ENCODE measurements around the gene SERPINA9. TPM values are rescaled to one million over a fixed set of nuclear protein-coding genes. Genes with fewer than 3 reads are reported as not detected.
"Not testable (repeated sequence)": the region's sequence is repeated elsewhere in the genome, so short reads cannot be mapped to it uniquely, and the experiment has no call there.

Gene SERPINA9, protein sequence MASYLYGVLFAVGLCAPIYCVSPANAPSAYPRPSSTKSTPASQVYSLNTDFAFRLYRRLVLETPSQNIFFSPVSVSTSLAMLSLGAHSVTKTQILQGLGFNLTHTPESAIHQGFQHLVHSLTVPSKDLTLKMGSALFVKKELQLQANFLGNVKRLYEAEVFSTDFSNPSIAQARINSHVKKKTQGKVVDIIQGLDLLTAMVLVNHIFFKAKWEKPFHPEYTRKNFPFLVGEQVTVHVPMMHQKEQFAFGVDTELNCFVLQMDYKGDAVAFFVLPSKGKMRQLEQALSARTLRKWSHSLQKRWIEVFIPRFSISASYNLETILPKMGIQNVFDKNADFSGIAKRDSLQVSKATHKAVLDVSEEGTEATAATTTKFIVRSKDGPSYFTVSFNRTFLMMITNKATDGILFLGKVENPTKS
- not detected for polyA plus RNA-seq (ENCODE audit: insufficient read length in 4 of 4)

DNA sequence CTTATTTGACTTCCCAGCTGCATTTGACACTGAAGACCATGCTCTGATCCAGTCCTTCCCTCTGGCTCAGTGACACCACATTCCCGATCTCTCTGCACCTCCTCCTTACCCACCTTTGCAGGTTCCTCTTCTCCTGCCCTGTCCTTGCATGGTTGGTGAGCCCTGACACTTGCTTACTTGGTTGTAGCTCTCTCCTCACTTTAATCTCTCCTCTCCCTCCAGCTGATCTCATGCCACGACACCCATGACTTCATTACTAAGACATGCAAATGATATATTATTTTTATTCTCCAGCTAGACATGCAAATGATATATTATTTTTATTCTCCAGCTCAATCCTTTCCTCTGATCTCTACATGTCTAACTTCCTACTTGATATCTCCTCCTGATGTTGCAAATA lies at the start of gene SERPINA9:
TSS of gene SERPINA9 (minus strand) at position 175 of the 400 bp plus-strand sequence. CDS start 6,357 bp downstream, outside the sequence.
- DNase-seq (ENCODE audit: low read depth in 4 of 4, low spot score in 3 of 4): no peak

DNA sequence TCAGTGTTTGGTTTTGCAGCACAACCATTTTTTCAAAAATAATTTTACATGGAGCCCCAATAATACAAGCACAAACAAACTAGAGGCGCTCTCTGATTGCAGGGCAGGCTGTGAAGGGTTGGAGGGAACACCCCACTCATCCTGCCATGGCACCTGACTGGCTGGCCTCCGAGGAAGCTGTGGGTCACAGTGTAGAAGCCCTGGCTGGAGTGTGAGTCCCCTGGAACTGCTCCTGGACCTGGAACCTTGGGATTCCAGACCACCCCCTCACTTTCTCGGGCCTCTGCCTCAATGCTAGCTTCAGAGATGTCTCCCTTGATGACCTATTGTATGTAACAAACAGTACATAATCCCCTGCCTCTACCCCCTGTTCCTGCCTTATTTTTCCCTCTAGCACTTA lies 48.1 kb upstream of the SERPINA9 start:
- DNase-seq (ENCODE audit: low read depth in 4 of 4, low spot score in 3 of 4): no peak

GRCh38 chr14:94523265-94523664 lies 47.3 kb upstream of the SERPINA9 start:
- no peak for DNase-seq (ENCODE audit: low read depth in 4 of 4, low spot score in 3 of 4)

DNA sequence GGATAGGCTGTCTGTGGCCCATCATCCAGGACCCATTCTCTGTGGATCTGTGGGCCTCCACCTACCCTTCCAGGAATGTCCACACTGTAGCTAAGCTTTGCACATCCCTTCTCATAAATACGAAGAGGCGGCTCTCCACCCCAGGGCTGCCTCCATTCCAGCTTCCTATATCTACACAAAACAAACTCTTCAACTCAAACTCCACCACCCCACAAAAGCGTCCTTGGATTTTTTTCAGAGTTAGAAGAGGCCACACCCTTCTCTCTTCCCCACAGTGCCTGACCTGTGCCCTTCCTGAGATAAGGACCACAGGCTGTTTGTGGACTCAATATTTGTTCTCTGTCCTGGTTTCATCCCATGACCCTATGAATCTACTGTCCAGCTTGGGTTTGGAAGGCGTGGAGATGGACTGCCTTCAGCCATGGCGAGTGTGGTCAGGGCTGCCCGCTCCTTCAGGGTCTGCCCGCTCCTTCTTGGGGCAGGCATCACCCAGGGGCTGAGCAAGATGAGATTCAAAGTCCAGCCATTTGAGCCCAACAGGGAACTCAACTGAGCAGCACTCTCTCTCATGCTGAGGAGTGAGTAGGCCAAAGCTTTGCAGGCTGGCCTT lies 46.2 kb upstream of the SERPINA9 start:
- no peak for DNase-seq (ENCODE audit: low read depth in 4 of 4, low spot score in 3 of 4)

DNA sequence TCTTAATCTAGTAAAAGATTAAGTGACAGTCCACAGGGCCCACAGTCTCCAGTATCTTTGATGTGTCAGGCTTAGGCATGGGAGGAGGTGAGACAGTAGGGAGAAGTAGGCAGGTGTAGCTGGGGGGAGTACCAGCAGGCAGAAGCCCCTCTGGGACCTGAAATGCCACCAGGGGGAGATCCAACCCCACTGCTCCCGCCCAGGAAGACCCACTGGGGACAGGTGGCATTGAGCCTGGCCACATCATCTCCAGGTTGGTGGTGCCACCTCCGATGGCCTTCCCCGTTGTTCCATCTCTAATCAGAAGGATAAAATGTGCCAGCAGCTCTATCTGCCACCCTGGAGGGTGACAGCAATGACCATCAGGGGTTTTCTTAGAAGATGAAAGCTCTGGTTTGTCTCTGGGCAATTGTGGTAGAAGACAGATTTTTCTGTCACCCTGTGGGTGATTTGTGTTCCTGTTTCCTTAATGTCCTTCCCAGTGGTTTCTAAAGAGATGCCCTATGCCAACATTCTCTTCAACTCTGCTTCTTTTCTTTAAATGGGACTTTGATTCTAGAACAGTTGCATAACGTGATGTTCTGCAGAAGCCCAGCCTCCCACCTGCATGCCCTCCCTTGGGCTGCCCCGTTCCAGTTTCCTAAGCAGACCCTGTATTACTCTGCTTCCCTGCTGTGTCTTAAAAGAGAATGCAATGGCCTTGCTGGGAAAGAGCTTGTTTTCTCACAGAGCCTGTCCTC lies 45.5 kb upstream of the SERPINA9 start:
- DNase-seq (ENCODE audit: low read depth in 4 of 4, low spot score in 3 of 4): no peak

GRCh38 chr14:94517641-94518257 lies 41.8 kb upstream of the SERPINA9 start:
- DNase-seq (ENCODE audit: low read depth in 4 of 4, low spot score in 3 of 4): no peak

DNA sequence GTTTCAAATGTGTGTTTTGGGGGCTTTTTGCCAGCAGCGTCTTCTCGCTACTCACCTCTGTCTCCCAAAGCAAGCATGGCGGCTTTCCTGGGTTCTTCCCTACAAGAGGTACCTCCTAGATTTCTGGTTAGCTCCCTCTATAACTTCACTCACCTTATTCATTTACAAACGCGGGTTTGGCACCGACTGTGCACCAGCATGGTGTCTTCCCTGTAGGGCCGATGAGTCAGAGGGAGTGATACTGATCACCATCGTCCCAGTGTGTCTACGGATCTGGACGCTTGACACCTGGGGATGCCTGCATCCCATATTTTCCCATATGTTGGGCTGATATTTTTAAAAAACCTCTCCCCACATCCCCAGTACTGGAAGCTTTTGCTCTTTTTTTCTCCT lies 41.2 kb upstream of the SERPINA9 start:
- DNase-seq (ENCODE audit: low read depth in 4 of 4, low spot score in 3 of 4): no peak

GRCh38 chr14:94515856-94516255 lies 39.9 kb upstream of the SERPINA9 start:
- no peak for DNase-seq (ENCODE audit: low read depth in 4 of 4, low spot score in 3 of 4)

GRCh38 chr14:94515426-94515825 lies 39.4 kb upstream of the SERPINA9 start:
- no peak for DNase-seq (ENCODE audit: low read depth in 4 of 4, low spot score in 3 of 4)

DNA sequence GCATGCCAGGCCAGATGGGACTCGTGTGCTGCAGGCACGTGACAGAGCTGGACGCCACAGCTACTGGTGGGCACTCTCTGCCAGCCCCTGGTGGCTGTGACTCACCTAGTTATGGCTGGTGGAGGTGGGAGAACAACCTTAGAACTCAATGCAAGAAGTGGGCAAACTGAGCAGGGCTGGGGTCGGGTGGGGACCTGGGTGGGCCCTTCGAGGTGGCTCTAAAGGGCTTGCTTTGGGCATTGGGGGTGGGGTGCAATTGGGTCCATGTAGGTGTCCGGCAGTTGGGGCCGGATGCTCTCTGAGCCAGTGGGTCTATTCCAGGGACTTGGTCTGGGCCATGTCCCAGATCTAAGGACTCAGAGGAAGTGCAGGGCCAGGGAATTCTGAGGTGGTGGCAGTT lies 38.4 kb upstream of the SERPINA9 start:
- no peak for DNase-seq (ENCODE audit: low read depth in 4 of 4, low spot score in 3 of 4)

DNA sequence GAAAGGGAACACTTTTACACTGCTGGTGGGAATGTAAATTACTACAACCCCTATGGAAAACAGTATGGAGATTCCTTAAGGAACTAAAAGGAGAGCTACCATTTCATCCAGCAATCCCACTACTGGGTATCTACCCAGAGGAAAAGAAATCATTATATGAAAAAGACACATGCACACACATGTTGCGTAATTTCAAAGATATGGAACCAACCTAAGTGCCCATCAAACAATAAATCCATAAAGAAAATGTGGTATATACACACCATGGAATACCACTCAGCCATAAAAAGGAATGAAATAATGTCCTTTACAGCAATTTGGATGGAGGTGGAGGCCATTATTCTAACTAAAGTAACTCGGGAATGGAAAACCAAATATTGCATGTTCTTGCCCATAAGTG lies 34.5 kb upstream of the SERPINA9 start:
- DNase-seq (ENCODE audit: low read depth in 4 of 4, low spot score in 3 of 4): not testable (repeated sequence)

- no peak for DNase-seq (ENCODE audit: low read depth in 4 of 4, low spot score in 3 of 4)
Measured at GRCh38 chr14:94509356-94509755, 33.4 kb upstream of the SERPINA9 start, which contains the start of gene SERPINA12. SERPINA12 (minus strand) TSS chr14:94509469; CDS start chr14:94498397, 11,072 bp downstream.

GRCh38 chr14:94505641-94506040 lies 29.6 kb upstream of the SERPINA9 start:
- DNase-seq (ENCODE audit: low read depth in 4 of 4, low spot score in 3 of 4): no peak

GRCh38 chr14:94505206-94505605 lies 29.2 kb upstream of the SERPINA9 start:
- DNase-seq (ENCODE audit: low read depth in 4 of 4, low spot score in 3 of 4): no peak

- DNase-seq (ENCODE audit: low read depth in 4 of 4, low spot score in 3 of 4): no peak
Measured at GRCh38 chr14:94501588-94502516, 25.9 kb upstream of the SERPINA9 start.

GRCh38 chr14:94500264-94500663 lies 24.3 kb upstream of the SERPINA9 start:
- DNase-seq (ENCODE audit: low read depth in 4 of 4, low spot score in 3 of 4): no peak

DNA sequence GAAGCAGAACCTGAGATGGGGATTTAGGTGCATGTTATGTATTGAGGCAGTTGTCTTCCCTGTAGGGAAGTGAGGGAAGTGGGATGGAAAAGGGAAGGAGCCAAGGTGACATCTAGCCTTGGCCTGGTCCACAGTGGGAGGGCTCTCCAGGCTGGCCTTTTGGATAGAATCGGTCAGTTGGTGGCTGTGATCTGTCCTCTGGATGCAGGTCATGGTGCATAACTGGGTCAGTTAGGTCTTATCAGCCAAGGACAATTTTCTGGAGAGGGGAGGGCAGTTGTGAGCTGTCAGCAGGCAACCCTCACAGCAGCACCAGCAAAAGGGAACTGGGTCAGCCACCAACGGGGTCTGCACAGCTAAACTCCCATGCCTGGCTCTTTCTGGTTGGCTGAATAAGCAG lies 23.7 kb upstream of the SERPINA9 start:
- no peak for DNase-seq (ENCODE audit: low read depth in 4 of 4, low spot score in 3 of 4)

- no peak for DNase-seq (ENCODE audit: low read depth in 4 of 4, low spot score in 3 of 4)
Measured at GRCh38 chr14:94498215-94498614, 22.2 kb upstream of the SERPINA9 start.

- no peak for DNase-seq (ENCODE audit: low read depth in 4 of 4, low spot score in 3 of 4)
Measured at GRCh38 chr14:94494085-94494484, 18.1 kb upstream of the SERPINA9 start.

- DNase-seq (ENCODE audit: low read depth in 4 of 4, low spot score in 3 of 4): no peak
Measured at GRCh38 chr14:94491511-94491910, 15.5 kb upstream of the SERPINA9 start.

Measured in right renal pelvis (tissue), 4 donors.